ENCODE measurements around the gene TNF. TPM values are rescaled to one million over a fixed set of nuclear protein-coding genes. Genes with fewer than 3 reads are reported as not detected.

Gene TNF
- total RNA-seq, 5 donors from 2014 or later (not counting 1 experiment from before 2014, with no cell fraction given): 13.8 to 28.0 (median 25.0) TPM

- no peak overlapping the region for H3K4me3 ChIP-seq (ENCODE audit: control insufficient read depth in 1 of 2, extremely low read depth in 1 of 2, low read length in 1 of 2)
- CTCF ChIA-PET: interaction anchor here in 1 of 2 donors (1.4 kb wide), 1 partner anchor 208 kb away, joined by 3 read pairs; no protein-coding TSS in a partner anchor
Observed at GRCh38 chr6:31621991-31622390, 46.6 kb downstream of the TNF start.

GRCh38 chr6:31622684-31623091, 47.3 kb downstream of the TNF start:
- H3K4me1 Mint-ChIP-seq: peaks cover 24 to 35% (median 25%) of the 10 kb centered on the region in 3 donors
- CTCF ChIA-PET: no interaction called here
- Histone ChIP-seq H3K27ac (ENCODE audit: low read length) (no peak overlapping the region), H3K9me3 (no peaks in the 10 kb centered on the region), H3K36me3 (ENCODE audit: control insufficient read depth in 2 of 2, extremely low read depth in 1 of 2, insufficient read depth in 1 of 2, low read length in 1 of 2) (peaks cover 9 to 49% of the 10 kb centered on the region in 2 donors), H3K4me3 (ENCODE audit: control insufficient read depth in 1 of 2, extremely low read depth in 1 of 2, low read length in 1 of 2) (no peak overlapping the region), H3K27me3 (replicated peaks in 1 of 2; ENCODE audit: control insufficient read depth in 2 of 2, extremely low read depth in 1 of 2, insufficient read depth in 2 of 2, low read length in 1 of 2) (no peaks in the 10 kb centered on the region), H3K4me1 (ENCODE audit: control insufficient read depth in 1 of 2, extremely low read depth in 1 of 2, insufficient read depth in 2 of 2, low read length in 2 of 2) (peaks cover 13 to 25% of the 10 kb centered on the region in 2 experiments)
- H3K27ac Mint-ChIP-seq: peak overlapping the region; percentile 93 to 96
- H3K4me3 Mint-ChIP-seq: peak overlapping the region in 1 of 3 donors; percentile 75
- ATAC-seq (replicated peaks in 1 of 4): no peak
- H3K27me3 Mint-ChIP-seq: no peaks in the 10 kb centered on the region
- peaks cover 39% of the 10 kb centered on the region for H3K36me3 Mint-ChIP-seq
- no peaks in the 10 kb centered on the region for H3K9me3 Mint-ChIP-seq
- POLR2A ChIA-PET: no interaction called here
- no peak for DNase-seq
- WGBS (ENCODE audit: insufficient coverage): 66% methylated on average over 3 of the region's 10 CpGs

More at GRCh38 chr6:31621991-31622390, 46.6 kb downstream of the TNF start:
- WGBS (ENCODE audit: insufficient coverage): 30% methylated on average over 1 of the region's 4 CpGs
- no peaks in the 10 kb centered on the region for H3K9me3 ChIP-seq
- Mint-ChIP-seq H3K27me3 (no peaks in the 10 kb centered on the region), H3K27ac (peak overlapping the region; percentile 93 to 96), H3K4me1 (peaks cover 18 to 34% (median 26%) of the 10 kb centered on the region in 3 donors), H3K4me3 (peak overlapping the region; percentile 75 to 87 (median 83)), H3K36me3 (peaks cover 32% of the 10 kb centered on the region), H3K9me3 (no peaks in the 10 kb centered on the region)
- peaks cover 6 to 42% of the 10 kb centered on the region in 2 donors for H3K36me3 ChIP-seq (ENCODE audit: control insufficient read depth in 2 of 2, extremely low read depth in 1 of 2, insufficient read depth in 1 of 2, low read length in 1 of 2)
- DNase-seq (no peak), ATAC-seq (replicated peaks in 1 of 4) (no peak)
- H3K4me1 ChIP-seq (ENCODE audit: control insufficient read depth in 1 of 2, extremely low read depth in 1 of 2, insufficient read depth in 2 of 2, low read length in 2 of 2): peaks cover 15 to 25% of the 10 kb centered on the region in 2 experiments
- no peaks in the 10 kb centered on the region for H3K27me3 ChIP-seq (replicated peaks in 1 of 2; ENCODE audit: control insufficient read depth in 2 of 2, extremely low read depth in 1 of 2, insufficient read depth in 2 of 2, low read length in 1 of 2)
- POLR2A ChIA-PET: interaction anchor here in 1 of 2 donors (0.6 kb wide), 1 partner anchor 79 kb away, joined by 3 read pairs; no protein-coding TSS in a partner anchor
- peak overlapping the region; percentile 85 for H3K27ac ChIP-seq (ENCODE audit: low read length)

GRCh38 chr6:31624070-31624469, 48.7 kb downstream of the TNF start:
- H3K27me3 ChIP-seq (replicated peaks in 1 of 2; ENCODE audit: control insufficient read depth in 2 of 2, extremely low read depth in 1 of 2, insufficient read depth in 2 of 2, low read length in 1 of 2): no peaks in the 10 kb centered on the region
- ATAC-seq (replicated peaks in 1 of 4): no peak
- Mint-ChIP-seq H3K36me3 (peaks cover 49% of the 10 kb centered on the region), H3K27ac (peak overlapping the region in 1 of 2 donors; percentile 2), H3K4me3 (no peak overlapping the region), H3K27me3 (no peaks in the 10 kb centered on the region), H3K4me1 (peaks cover 25 to 31% (median 26%) of the 10 kb centered on the region in 3 donors), H3K9me3 (no peaks in the 10 kb centered on the region)
- ChIA-PET POLR2A (interaction anchor here in 1 of 2 donors (0.6 kb wide), 1 partner anchor 66 kb away, joined by 3 read pairs; no protein-coding TSS in a partner anchor), CTCF (no interaction called here)
- peaks cover 9 to 63% of the 10 kb centered on the region in 2 donors for H3K36me3 ChIP-seq (ENCODE audit: control insufficient read depth in 2 of 2, extremely low read depth in 1 of 2, insufficient read depth in 1 of 2, low read length in 1 of 2)
- H3K27ac ChIP-seq (ENCODE audit: low read length): no peak overlapping the region
- no peaks in the 10 kb centered on the region for H3K9me3 ChIP-seq
- DNase-seq: no peak
- H3K4me3 ChIP-seq (ENCODE audit: control insufficient read depth in 1 of 2, extremely low read depth in 1 of 2, low read length in 1 of 2): no peak overlapping the region
- no CpG with 5 or more reads among the region's 10 CpGs for WGBS (ENCODE audit: insufficient coverage)
- peaks cover 13 to 24% of the 10 kb centered on the region in 2 experiments for H3K4me1 ChIP-seq (ENCODE audit: control insufficient read depth in 1 of 2, extremely low read depth in 1 of 2, insufficient read depth in 2 of 2, low read length in 2 of 2)

GRCh38 chr6:31626952-31627351, 51.6 kb downstream of the TNF start:
- 94% methylated on average over 2 of the region's 10 CpGs for WGBS (ENCODE audit: insufficient coverage)
- Histone ChIP-seq H3K27ac (ENCODE audit: low read length) (no peak overlapping the region), H3K4me1 (ENCODE audit: control insufficient read depth in 1 of 2, extremely low read depth in 1 of 2, insufficient read depth in 2 of 2, low read length in 2 of 2) (peaks cover 5 to 8% of the 10 kb centered on the region in 2 experiments), H3K27me3 (replicated peaks in 1 of 2; ENCODE audit: control insufficient read depth in 2 of 2, extremely low read depth in 1 of 2, insufficient read depth in 2 of 2, low read length in 1 of 2) (no peaks in the 10 kb centered on the region), H3K4me3 (ENCODE audit: control insufficient read depth in 1 of 2, extremely low read depth in 1 of 2, low read length in 1 of 2) (no peak overlapping the region), H3K9me3 (no peaks in the 10 kb centered on the region), H3K36me3 (ENCODE audit: control insufficient read depth in 2 of 2, extremely low read depth in 1 of 2, insufficient read depth in 1 of 2, low read length in 1 of 2) (peaks cover 22 to 90% of the 10 kb centered on the region in 2 donors)
- no peak for ATAC-seq (replicated peaks in 1 of 4)
- no peaks in the 10 kb centered on the region for H3K9me3 Mint-ChIP-seq
- no peak for DNase-seq
- no peak overlapping the region for H3K4me3 Mint-ChIP-seq
- no peaks in the 10 kb centered on the region for H3K27me3 Mint-ChIP-seq
- POLR2A ChIA-PET: no interaction called here
- H3K4me1 Mint-ChIP-seq: peaks cover 13 to 23% (median 13%) of the 10 kb centered on the region in 3 donors
- peaks cover 68% of the 10 kb centered on the region for H3K36me3 Mint-ChIP-seq
- no peak overlapping the region for H3K27ac Mint-ChIP-seq
- CTCF ChIA-PET: no interaction called here

DNA sequence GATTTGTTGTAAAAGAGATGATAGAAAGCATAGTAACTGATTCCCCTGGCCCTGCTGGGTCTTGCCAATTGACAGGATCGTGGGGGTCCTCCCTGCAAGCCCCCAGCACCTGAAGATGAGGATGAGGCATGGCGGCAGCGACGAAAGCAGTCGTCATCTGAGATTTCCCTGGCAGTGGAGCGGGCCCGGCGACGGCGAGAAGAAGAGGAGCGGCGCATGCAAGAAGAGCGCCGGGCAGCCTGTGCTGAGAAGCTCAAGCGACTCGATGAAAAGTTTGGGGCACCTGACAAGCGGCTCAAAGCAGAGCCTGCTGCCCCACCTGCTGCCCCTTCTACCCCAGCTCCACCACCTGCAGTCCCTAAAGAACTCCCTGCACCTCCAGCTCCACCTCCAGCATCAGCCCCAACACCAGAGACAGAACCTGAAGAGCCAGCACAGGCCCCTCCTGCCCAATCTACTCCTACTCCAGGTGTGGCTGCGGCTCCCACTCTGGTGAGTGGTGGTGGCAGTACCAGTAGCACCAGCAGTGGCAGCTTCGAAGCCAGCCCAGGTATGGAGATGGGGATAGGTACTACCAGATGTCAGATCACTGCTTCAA, 52.4 kb downstream of the TNF start:
- Histone ChIP-seq H3K36me3 (ENCODE audit: control insufficient read depth in 2 of 2, extremely low read depth in 1 of 2, insufficient read depth in 1 of 2, low read length in 1 of 2) (peaks cover 26 to 97% of the 10 kb centered on the region in 2 donors), H3K4me1 (ENCODE audit: control insufficient read depth in 1 of 2, extremely low read depth in 1 of 2, insufficient read depth in 2 of 2, low read length in 2 of 2) (no peaks in the 10 kb centered on the region), H3K9me3 (no peaks in the 10 kb centered on the region), H3K27ac (ENCODE audit: low read length) (no peak overlapping the region), H3K4me3 (ENCODE audit: control insufficient read depth in 1 of 2, extremely low read depth in 1 of 2, low read length in 1 of 2) (no peak overlapping the region), H3K27me3 (replicated peaks in 1 of 2; ENCODE audit: control insufficient read depth in 2 of 2, extremely low read depth in 1 of 2, insufficient read depth in 2 of 2, low read length in 1 of 2) (no peaks in the 10 kb centered on the region)
- no peaks in the 10 kb centered on the region for H3K9me3 Mint-ChIP-seq
- WGBS (ENCODE audit: insufficient coverage): 97% methylated on average over 17 of the region's 19 CpGs
- ATAC-seq (replicated peaks in 1 of 4) (peak in 1 of 4 experiments; percentile 10), DNase-seq (no peak)
- H3K27me3 Mint-ChIP-seq: no peaks in the 10 kb centered on the region
- no peak overlapping the region for H3K4me3 Mint-ChIP-seq
- H3K36me3 Mint-ChIP-seq: peaks cover 61% of the 10 kb centered on the region
- ChIA-PET CTCF (no interaction called here), POLR2A (interaction anchor here in 1 of 2 donors (0.6 kb wide), 1 partner anchor 9 kb away, joined by 3 read pairs; no protein-coding TSS in a partner anchor)
- H3K4me1 Mint-ChIP-seq: peaks cover 4 to 14% (median 4%) of the 10 kb centered on the region in 3 donors
- H3K27ac Mint-ChIP-seq: no peak overlapping the region

All from T-cell (primary cell).